A549 treated with AZD9567 at 1 μM for 4 hours (cell line): ENCODE data around the gene PDP2. TPM values are rescaled to one million over a fixed set of nuclear protein-coding genes. Genes with fewer than 3 reads are reported as not detected.

Experiments used
- total RNA-seq: library from RNA; stranded (reverse); fragments of 200-300 nt; extraction: Qiagen RNA extraction; gene quantifications from 5 replicates; pipeline ENCODE4 v1.2.3, GENCODE V29; 2022; ENCODE audit not compliant: insufficient read depth

The PDP2 gene
- 3.4 to 7.0 TPM (median 6.1 TPM) in 5 replicates for total RNA-seq

GRCh38 chr16:66880288-66881013, at the start of gene PDP2:
TSS of gene PDP2 (plus strand) at chr16:66880515. CDS start at chr16:66884285, 3,770 bp downstream.

GRCh38 chr16:66844342-66845079, 35.8 kb upstream of the PDP2 start, which contains the start of gene CA7:
TSS of gene CA7 (plus strand) at chr16:66844414. CDS start at chr16:66844488, 74 bp downstream.

GRCh38 chr16:66918803-66919568, 38.7 kb downstream of the PDP2 start, which contains the start of gene CDH16:
TSS of gene CDH16 (minus strand) at chr16:66918885. CDS start at chr16:66918065, 820 bp downstream.

GRCh38 chr16:66925322-66925840, 45.1 kb downstream of the PDP2 start, which contains the start of gene RRAD:
TSS of gene RRAD (minus strand) at chr16:66925535. CDS start at chr16:66925179, 356 bp downstream.

GRCh38 chr16:66934138-66934838, 54.0 kb downstream of the PDP2 start, which contains the start of gene CIAO2B:
TSS of gene CIAO2B (minus strand) at chr16:66934402. CDS start at chr16:66934364, 38 bp downstream.

GRCh38 chr16:66935314-66936011, 55.1 kb downstream of the PDP2 start, which contains the start of gene CES2:
TSS of gene CES2 (plus strand) at chr16:66935516. CDS start at chr16:66935636, 120 bp downstream.

Other genes starting within 250 kb of the PDP2 start
- gene CMTM4, start 183.8 kb upstream of the PDP2 start, total RNA-seq: 24.1 to 39.8 TPM (median 37.2 TPM) in 5 replicates
- 40.6 to 57.0 TPM (median 55.7 TPM) in 5 replicates for gene DYNC1LI2, start 128.9 kb upstream of the PDP2 start, total RNA-seq
- gene TERB1, start 78.9 kb upstream of the PDP2 start, total RNA-seq: 0.07 to 0.08 TPM in 2 of 5 replicates, not detected in the others
- gene NAE1, start 49.5 kb upstream of the PDP2 start, total RNA-seq: 63.8 to 71.1 TPM (median 68.0 TPM) in 5 replicates
- gene CA7, start 36.1 kb upstream of the PDP2 start, total RNA-seq: not detected in 5 replicates
- gene CDH16, start 38.4 kb downstream of the PDP2 start, total RNA-seq: 2.0 to 3.6 TPM (median 2.7 TPM) in 5 replicates
- 24.5 to 42.4 TPM (median 33.2 TPM) in 5 replicates for gene RRAD, start 45.0 kb downstream of the PDP2 start, total RNA-seq
- gene CIAO2B, start 53.9 kb downstream of the PDP2 start, total RNA-seq: 127 to 188 TPM (median 178 TPM) in 5 replicates
- gene CES2, start 55.0 kb downstream of the PDP2 start, total RNA-seq: 26.8 to 32.6 TPM (median 31.1 TPM) in 5 replicates
- 2.1 to 6.9 TPM (median 2.2 TPM) in 5 replicates for gene CES3, start 80.8 kb downstream of the PDP2 start, total RNA-seq
- 2.1 to 3.2 TPM (median 2.9 TPM) in 5 replicates for gene CES4A, start 108.1 kb downstream of the PDP2 start, total RNA-seq
- 48.0 to 74.9 TPM (median 52.6 TPM) in 5 replicates for gene CBFB, start 148.6 kb downstream of the PDP2 start, total RNA-seq
- gene PHAF1, start 229.4 kb downstream of the PDP2 start, total RNA-seq: 25.7 to 34.0 TPM (median 26.3 TPM) in 5 replicates